OCI-LY7 (cell line): ENCODE measurements around the gene NRAP. TPM values are rescaled to one million over a fixed set of nuclear protein-coding genes. Genes with fewer than 3 reads are reported as not detected.

Experiments
- BruUV-seq: library from RNA; stranded (reverse); fragments of 400-500 nt; replicated peaks from 2 replicates; lab custom pipeline; 2021; lab: Mats Ljungman, UMichigan
- CTCF ChIA-PET: fragments of 300-600 bp; sonication (Branson Sonifier 250); formaldehyde crosslinking; loops from one replicate; lab custom pipeline; 2022; ENCODE audit warnings: antibody characterized with exemption; ENCODE audit not compliant: unreplicated experiment; lab: Charles Lee
- POLR2A ChIA-PET: fragments of 300-600 bp; sonication (Branson Sonifier 250); formaldehyde crosslinking; loops from one replicate; lab custom pipeline; 2022; ENCODE audit warnings: antibody characterized with exemption; lab: Charles Lee
- DNase-seq: peaks from one replicate; pipeline ENCODE4 v3.0.0-alpha.2; 2015; ENCODE audit warnings: low spot score
- H2AFZ ChIP-seq: fragments of 200-600 bp; sonication (generic), shearing (Covaris generic); 2 replicates; pipeline ENCODE4 v1.6.1; 2014; ENCODE audit warnings: mild to moderate bottlenecking, antibody characterized with exemption, low read length, moderate library complexity
- H3K27ac ChIP-seq: fragments of 200-600 bp; sonication (generic); 2 replicates; pipeline ENCODE4 v1.5.1; 2014; ENCODE audit warnings: mixed run types, low read depth, mild to moderate bottlenecking, moderate library complexity, low read length, inconsistent platforms; ENCODE audit not compliant: poor library complexity, severe bottlenecking
- H3K36me3 ChIP-seq: fragments of 200-600 bp; sonication (generic); 2 replicates; pipeline ENCODE4 v1.6.1; 2014; ENCODE audit warnings: mild to moderate bottlenecking, antibody characterized with exemption, low read length, moderate library complexity, mixed read lengths; ENCODE audit not compliant: insufficient read depth
- H3K4me1 ChIP-seq: fragments of 200-600 bp; sonication (generic); 2 replicates; pipeline ENCODE4 v1.5.1; 2014; ENCODE audit warnings: mild to moderate bottlenecking, low read length; ENCODE audit not compliant: insufficient read depth, poor library complexity, severe bottlenecking
- H3K4me2 ChIP-seq: fragments of 200-600 bp; sonication (generic); 2 replicates; pipeline ENCODE4 v1.6.1; 2014; ENCODE audit warnings: mild to moderate bottlenecking, low read length
- H3K4me3 ChIP-seq: fragments of 200-600 bp; sonication (generic); 2 replicates; pipeline ENCODE4 v1.5.1; 2014; ENCODE audit warnings: mild to moderate bottlenecking, low read depth, low read length; ENCODE audit not compliant: poor library complexity, severe bottlenecking
- H3K79me2 ChIP-seq: fragments of 200-600 bp; sonication (generic); 2 replicates; pipeline ENCODE4 v1.6.1; 2016; ENCODE audit warnings: low read depth, mild to moderate bottlenecking, low read length, moderate library complexity, mixed read lengths; ENCODE audit not compliant: insufficient read depth
- H3K9me2 ChIP-seq: fragments of 200-600 bp; sonication (generic); 2 replicates; pipeline ENCODE4 v1.6.1; 2016; ENCODE audit warnings: mild to moderate bottlenecking, low read length, mixed read lengths; ENCODE audit not compliant: insufficient read depth
- H3K9me3 ChIP-seq: fragments of 200-600 bp; sonication (generic); 2 replicates; pipeline ENCODE4 v1.6.1; 2014; ENCODE audit warnings: mild to moderate bottlenecking, mixed run types, low read length, mixed read lengths
- H4K20me1 ChIP-seq: fragments of 200-600 bp; sonication (generic); 2 replicates; pipeline ENCODE4 v1.6.1; 2014; ENCODE audit warnings: mild to moderate bottlenecking, antibody characterized with exemption, low read length, moderate library complexity, mixed read lengths; ENCODE audit not compliant: insufficient read depth
- CTCF ChIP-seq: fragments of 200-600 bp; sonication (generic); conservative IDR thresholded peaks from 2 replicates; pipeline ENCODE4 v1.5.1; 2014; ENCODE audit warnings: mild to moderate bottlenecking, antibody characterized with exemption, low read length, moderate library complexity, mixed read lengths
- EZH2phosphoT487 ChIP-seq: fragments of 200-600 bp; sonication (generic); IDR thresholded peaks from 2 replicates; pipeline ENCODE4 v1.6.1; 2018; ENCODE audit warnings: low read depth, borderline replicate concordance, mild to moderate bottlenecking, mixed run types, antibody characterized with exemption, low read length, moderate library complexity, mixed read lengths
- intact Hi-C: fragments of 100-400 bp; cut with micrococcal nuclease; formaldehyde crosslinking; loops from one replicate; pipeline ENCODE4 v1.10.0; 2022; ENCODE audit not compliant: unreplicated experiment
- total RNA-seq, 2 experiments: library from RNA; depleted of rRNA in 1 of 2; stranded (reverse); fragments of >200 nt in 1 of 2; shearing (Covaris generic) in 1 of 2; gene quantifications; 2 replicates each; pipeline ENCODE4 v1.2.3, GENCODE V29; 2014 to 2022

Gene NRAP
- total RNA-seq, 2 experiments from 2014 or later = not detected

GRCh38 chr10:113625461-113626186 lies 38.2 kb downstream of the NRAP start:
- no peak overlapping the region for H3K4me3 ChIP-seq
- H3K9me3 ChIP-seq = no peaks in the 10 kb centered on the region
- H3K79me2 ChIP-seq = no peaks in the 10 kb centered on the region
- H3K27ac ChIP-seq = no peak overlapping the region
- DNase-seq = no peak
- no peaks in the 10 kb centered on the region for H3K4me1 ChIP-seq
- no peaks in the 10 kb centered on the region for H3K36me3 ChIP-seq
- no peak overlapping the region for H3K4me2 ChIP-seq
- no peaks in the 10 kb centered on the region for H4K20me1 ChIP-seq
- no TSS peak for BruUV-seq
- CTCF ChIA-PET = no interaction called here
- POLR2A ChIA-PET = no interaction called here
- no peak overlapping the region for H2AFZ ChIP-seq
- intact Hi-C loops = no loop called here
- H3K9me2 ChIP-seq = no peaks in the 10 kb centered on the region
- TF ChIP-seq CTCF = no peak

GRCh38 chr10:113622831-113623230 lies 41.0 kb downstream of the NRAP start:
- intact Hi-C loops = no loop called here
- DNase-seq = no peak
- Histone ChIP-seq H3K36me3 (no peaks in the 10 kb centered on the region), H4K20me1 (no peaks in the 10 kb centered on the region), H3K79me2 (no peaks in the 10 kb centered on the region), H3K4me3 (no peak overlapping the region), H3K27ac (no peak overlapping the region), H3K9me3 (no peaks in the 10 kb centered on the region), H3K4me2 (no peak overlapping the region), H2AFZ (no peak overlapping the region), H3K4me1 (no peaks in the 10 kb centered on the region), H3K9me2 (no peaks in the 10 kb centered on the region)
- POLR2A ChIA-PET = interaction anchor here (0.6 kb wide), 1 partner anchor 575 kb away, joined by 3 read pairs; no protein-coding TSS in a partner anchor
- TF ChIP-seq EZH2phosphoT487 = no peak
- no peak for TF ChIP-seq CTCF
- BruUV-seq = no TSS peak
- CTCF ChIA-PET = no interaction called here

GRCh38 chr10:113621799-113622198 lies 42.0 kb downstream of the NRAP start:
- no peak overlapping the region for H3K4me2 ChIP-seq
- H2AFZ ChIP-seq = no peak overlapping the region
- ChIA-PET CTCF (no interaction called here), POLR2A (no interaction called here)
- BruUV-seq = no TSS peak
- intact Hi-C loops = no loop called here
- no peak overlapping the region for H3K27ac ChIP-seq
- no peaks in the 10 kb centered on the region for H3K36me3 ChIP-seq
- no peaks in the 10 kb centered on the region for H3K4me1 ChIP-seq
- no peak for TF ChIP-seq EZH2phosphoT487
- TF ChIP-seq CTCF = no peak
- no peaks in the 10 kb centered on the region for H3K9me3 ChIP-seq
- no peaks in the 10 kb centered on the region for H4K20me1 ChIP-seq
- no peak overlapping the region for H3K4me3 ChIP-seq
- DNase-seq = no peak
- no peaks in the 10 kb centered on the region for H3K9me2 ChIP-seq
- H3K79me2 ChIP-seq = no peaks in the 10 kb centered on the region
